GM19043 (cell line): Measurements from ENCODE around the gene SVBP.

Experiments
- ATAC-seq: cut with Tn5 transposase; IDR thresholded peaks from one replicate; pipeline ENCODE4 v1.9.1; 2021; ENCODE audit warnings: low read depth; ENCODE audit not compliant: unreplicated experiment

SVBP gene

GRCh38 chr1:42765832-42766740, 51.1 kb downstream of the SVBP start:
- peak; percentile 7 for ATAC-seq

- no peak for ATAC-seq
Measured at GRCh38 chr1:42765269-42765668, 51.9 kb downstream of the SVBP start.

- ATAC-seq: no peak
Measured at GRCh38 chr1:42762269-42762668, 54.9 kb downstream of the SVBP start.

GRCh38 chr1:42761567-42761966, 55.6 kb downstream of the SVBP start:
- ATAC-seq: no peak

GRCh38 chr1:42759114-42759513, 58.1 kb downstream of the SVBP start:
- no peak for ATAC-seq

GRCh38 chr1:42758641-42759040, 58.6 kb downstream of the SVBP start:
- no peak for ATAC-seq

- ATAC-seq: no peak
Measured at GRCh38 chr1:42757892-42758275, 59.3 kb downstream of the SVBP start.
